HCT116 (cell line): ENCODE measurements around the gene FAM43A. TPM values are rescaled to one million over a fixed set of nuclear protein-coding genes. Genes with fewer than 3 reads are reported as not detected.

Experiments
- ATAC-seq: fragments of 200-7000 bp; cut with Tn5 transposase; 2 replicates; pipeline ENCODE4 v1.9.1; 2020; ENCODE audit warnings: mild to moderate bottlenecking, moderate library complexity
- BruUV-seq: library from RNA; stranded (reverse); fragments of 400-500 nt; replicated peaks from 2 replicates; lab custom pipeline; 2021; lab: Mats Ljungman, UMichigan
- CTCF ChIA-PET: fragments of 300-600 bp; sonication (Branson Sonifier 250); formaldehyde crosslinking; loops from one replicate; lab custom pipeline; 2021; ENCODE audit warnings: antibody characterized with exemption; lab: Charles Lee
- POLR2A ChIA-PET: fragments of 300-600, 350-600 bp; sonication (Branson Sonifier 250); formaldehyde crosslinking; loops from one replicate; lab custom pipeline; 2021; ENCODE audit warnings: antibody characterized with exemption; lab: Charles Lee
- RAD21 ChIA-PET, 2 experiments: fragments of 300-600 bp; sonication (Branson Sonifier 250); formaldehyde crosslinking; loops; one replicate each; lab custom pipeline; 2023; ENCODE audit warnings: low total read pairs in 2 of 2; ENCODE audit not compliant: uncharacterized antibody in 2 of 2, unreplicated experiment in 2 of 2, low non-redundant PET in 1 of 2; lab: Charles Lee
- DNase-seq: peaks from one replicate; pipeline ENCODE4 v3.0.0-alpha.2; 2010; ENCODE audit warnings: low read depth, low spot score
- H2AFZ ChIP-seq: fragments of 200-600 bp; shearing (Covaris generic), sonication (generic); 2 replicates; pipeline ENCODE4 v1.6.1; 2017; ENCODE audit warnings: low read depth, mixed run types, mixed read lengths, antibody characterized with exemption, low read length; ENCODE audit not compliant: poor library complexity, severe bottlenecking
- H3K27ac ChIP-seq: 2 replicates; pipeline ENCODE4 v1.5.1; 2012; ENCODE audit warnings: low read depth, low read length
- H3K27me3 ChIP-seq: fragments of 200-600 bp; sonication (generic); 2 replicates; pipeline ENCODE4 v1.6.1; 2016; ENCODE audit warnings: mixed run types, low read length, mixed read lengths; ENCODE audit not compliant: insufficient read depth
- H3K36me3 ChIP-seq, 2 experiments: fragments of 200-500 bp in 1 of 2; fragments of 200-600 bp in 1 of 2; sonication (Bioruptor generic) in 1 of 2; sonication (generic) in 1 of 2; 2 replicates each; pipeline versions ENCODE4 v1.5.1 to v1.6.1; 2014 to 2016; ENCODE audit warnings: low read length in 2 of 2, inconsistent platforms in 1 of 2, mixed read lengths in 1 of 2, mixed run types in 1 of 2; ENCODE audit not compliant: insufficient read depth in 2 of 2, control insufficient read depth in 1 of 2
- H3K4me1 ChIP-seq, 2 experiments: fragments of 200-600 bp in 1 of 2; sonication (generic) in 1 of 2; 2 replicates each; pipeline versions ENCODE4 v1.5.1 to v1.6.1; 2012 to 2017; ENCODE audit warnings: low read length in 2 of 2, inconsistent platforms in 1 of 2, mild to moderate bottlenecking in 1 of 2, mixed read lengths in 1 of 2, mixed run types in 1 of 2, moderate library complexity in 1 of 2; ENCODE audit not compliant: insufficient read depth in 2 of 2, control insufficient read depth in 1 of 2
- H3K4me2 ChIP-seq: fragments of 200-600 bp; sonication (generic); 2 replicates; pipeline ENCODE4 v1.6.1; 2017; ENCODE audit warnings: mixed run types, low read length, mixed read lengths
- H3K4me3 ChIP-seq, 2 experiments: fragments of 200-600 bp in 1 of 2; sonication (generic) in 1 of 2; replicated peaks in 1 of 2; 2 replicates each; pipeline ENCODE4 v1.5.1; 2011 to 2016; ENCODE audit warnings: low read length in 2 of 2, control low read depth in 1 of 2, low read depth in 1 of 2, mild to moderate bottlenecking in 1 of 2, mixed read lengths in 1 of 2, mixed run types in 1 of 2
- H3K79me2 ChIP-seq: fragments of 200-600 bp; sonication (generic); 2 replicates; pipeline ENCODE4 v1.6.1; 2017; ENCODE audit warnings: mild to moderate bottlenecking, mixed run types, low read length, moderate library complexity, mixed read lengths; ENCODE audit not compliant: insufficient read depth
- H3K9ac ChIP-seq: fragments of 200-600 bp; sonication (generic); 2 replicates; pipeline ENCODE4 v1.6.1; 2016; ENCODE audit warnings: low read length, mixed read lengths
- H3K9me2 ChIP-seq: fragments of 200-600 bp; sonication (generic), shearing (Covaris generic); 2 replicates; pipeline ENCODE4 v1.6.1; 2017; ENCODE audit warnings: mixed run types, mild to moderate bottlenecking, moderate library complexity; ENCODE audit not compliant: insufficient read depth
- H3K9me3 ChIP-seq, 2 experiments: fragments of 200-500 bp in 1 of 2; fragments of 200-600 bp in 1 of 2; sonication (Bioruptor generic) in 1 of 2; sonication (generic) in 1 of 2; 2 replicates each; pipeline ENCODE4 v1.6.1; 2014 to 2017; ENCODE audit warnings: low read length in 2 of 2, mixed read lengths in 2 of 2, inconsistent platforms in 1 of 2, low read depth in 1 of 2, mild to moderate bottlenecking in 1 of 2, mixed run types in 1 of 2, moderate library complexity in 1 of 2; ENCODE audit not compliant: control insufficient read depth in 1 of 2, insufficient read depth in 1 of 2
- H4K20me1 ChIP-seq: fragments of 200-600 bp; sonication (generic), shearing (Covaris generic); 2 replicates; pipeline ENCODE4 v1.6.1; 2017; ENCODE audit warnings: mixed run types, mild to moderate bottlenecking, moderate library complexity; ENCODE audit not compliant: insufficient read depth
- CBX3 ChIP-seq: IDR thresholded peaks from 2 replicates; pipeline ENCODE4 v1.6.1; 2012; ENCODE audit warnings: low read depth
- CEBPB ChIP-seq: IDR thresholded peaks from 2 replicates; pipeline ENCODE4 v1.6.1; 2012; ENCODE audit warnings: low read depth
- EGR1 ChIP-seq: IDR thresholded peaks from 2 replicates; pipeline ENCODE4 v1.6.1; 2012; ENCODE audit warnings: low read depth
- ELF1 ChIP-seq: IDR thresholded peaks from 2 replicates; pipeline ENCODE4 v1.6.1; 2012; ENCODE audit warnings: low read depth, borderline replicate concordance
- EZH2 ChIP-seq: fragments of 200-600 bp; sonication (generic); IDR thresholded peaks from 2 replicates; pipeline ENCODE4 v1.6.1; 2017; ENCODE audit warnings: antibody characterized with exemption, mixed run types
- FOSL1 ChIP-seq: IDR thresholded peaks from 2 replicates; pipeline ENCODE4 v1.6.1; 2012; ENCODE audit warnings: low read depth
- JUND ChIP-seq: IDR thresholded peaks from 2 replicates; pipeline ENCODE4 v1.6.1; 2012
- POLR2A ChIP-seq: IDR thresholded peaks from 2 replicates; pipeline ENCODE4 v1.7.0; 2011; ENCODE audit warnings: borderline replicate concordance; ENCODE audit not compliant: insufficient read depth, insufficient read length; ENCODE audit errors: extremely low read depth
- RAD21 ChIP-seq: IDR thresholded peaks from 2 replicates; pipeline ENCODE4 v1.6.1; 2012; ENCODE audit warnings: low read depth, mild to moderate bottlenecking
- SP1 ChIP-seq: IDR thresholded peaks from 2 replicates; pipeline ENCODE4 v1.6.1; 2012; ENCODE audit warnings: low read depth
- YY1 ChIP-seq: IDR thresholded peaks from 2 replicates; pipeline ENCODE4 v1.6.1; 2011; ENCODE audit warnings: low read length, low read depth, moderate library complexity, mild to moderate bottlenecking; ENCODE audit not compliant: insufficient replicate concordance; ENCODE audit errors: extremely low read depth
- ZBTB33 ChIP-seq: IDR thresholded peaks from 2 replicates; pipeline ENCODE4 v1.6.1; 2011; ENCODE audit warnings: mild to moderate bottlenecking, low read length, moderate library complexity; ENCODE audit not compliant: insufficient replicate concordance; ENCODE audit errors: extremely low read depth
- ZNF274 ChIP-seq: fragments of 200-500 bp; sonication (Bioruptor generic); IDR thresholded peaks from 2 replicates; pipeline ENCODE4 v1.6.1; 2014; ENCODE audit warnings: mild to moderate bottlenecking, low read depth, low read length, inconsistent platforms
- intact Hi-C: fragments of 100-400 bp; cut with micrococcal nuclease; formaldehyde crosslinking; loops from 2 replicates; pipeline ENCODE4 v1.10.0; 2022
- total RNA-seq: library from RNA; stranded (reverse); gene quantifications from one replicate; pipeline ENCODE4 v1.2.1, GENCODE V29; 2021; ENCODE audit not compliant: unreplicated experiment
- TF ChIP-seq, protein P1 (sequence below): IDR thresholded peaks from 2 replicates; pipeline ENCODE4 v1.6.1; 2012
- TF ChIP-seq, protein P2 (sequence below): IDR thresholded peaks from 2 replicates; pipeline ENCODE4 v1.6.1; 2012

Gene FAM43A
- total RNA-seq, 1 experiment from 2014 or later = 6.8 TPM

DNA sequence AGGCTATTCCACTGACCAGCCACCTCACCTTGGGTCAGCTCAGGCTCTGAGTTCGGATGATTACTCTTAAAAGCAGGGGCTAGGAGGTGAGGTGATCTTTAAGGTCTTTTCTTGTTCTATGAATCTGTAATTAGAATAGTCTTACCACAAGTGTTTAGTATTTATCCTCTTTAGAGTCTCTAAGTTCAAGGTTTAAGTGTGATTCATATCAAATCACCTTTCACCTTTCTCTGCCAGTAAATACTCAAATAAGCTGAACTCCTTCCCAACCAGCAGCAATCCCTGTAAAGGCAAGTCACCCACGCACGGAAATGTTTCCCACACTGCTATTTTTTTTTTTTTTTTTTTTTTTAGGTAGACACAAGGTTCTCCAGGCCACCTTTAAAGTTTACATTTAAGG is 37.9 kb upstream of the FAM43A start:
- Histone ChIP-seq H3K4me1 (no peaks in the 10 kb centered on the region), H3K9ac (no peak overlapping the region), H3K9me2 (no peaks in the 10 kb centered on the region), H3K27me3 (no peaks in the 10 kb centered on the region), H3K9me3 (no peaks in the 10 kb centered on the region), H3K36me3 (peaks cover 44 to 69% of the 10 kb centered on the region in 2 experiments), H4K20me1 (no peaks in the 10 kb centered on the region), H3K4me2 (no peak overlapping the region), H3K4me3 (no peak overlapping the region), H2AFZ (no peak overlapping the region), H3K27ac (no peak overlapping the region), H3K79me2 (no peaks in the 10 kb centered on the region; the same call in 1 of the 2 replicates)
- POLR2A ChIA-PET = no interaction called here
- CTCF ChIA-PET = no interaction called here
- no TSS peak for BruUV-seq
- no peak for ATAC-seq
- no peak for DNase-seq
- RAD21 ChIA-PET = no interaction called here
- no peak for TF ChIP-seq RAD21
- no peak for TF ChIP-seq ZNF274
- TF ChIP-seq YY1 = no peak
- no peak for TF ChIP-seq ELF1
- TF ChIP-seq CBX3 = no peak
- TF ChIP-seq JUND = no peak
- no peak for TF ChIP-seq EZH2
- TF ChIP-seq, protein P1, sequence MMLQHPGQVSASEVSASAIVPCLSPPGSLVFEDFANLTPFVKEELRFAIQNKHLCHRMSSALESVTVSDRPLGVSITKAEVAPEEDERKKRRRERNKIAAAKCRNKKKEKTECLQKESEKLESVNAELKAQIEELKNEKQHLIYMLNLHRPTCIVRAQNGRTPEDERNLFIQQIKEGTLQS = no peak
- TF ChIP-seq POLR2A = no peak
- no peak for TF ChIP-seq FOSL1
- TF ChIP-seq EGR1 = no peak
- TF ChIP-seq, protein P2, sequence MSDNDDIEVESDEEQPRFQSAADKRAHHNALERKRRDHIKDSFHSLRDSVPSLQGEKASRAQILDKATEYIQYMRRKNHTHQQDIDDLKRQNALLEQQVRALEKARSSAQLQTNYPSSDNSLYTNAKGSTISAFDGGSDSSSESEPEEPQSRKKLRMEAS = no peak
- no peak for TF ChIP-seq SP1
- TF ChIP-seq CEBPB = no peak
- no peak for TF ChIP-seq ZBTB33
- intact Hi-C loops = no loop called here
